GM12875 (cell line): Measurements from ENCODE around the gene CATSPER4.
A peak's percentile ranks its signal among the peaks of the same experiment; 100 is the strongest.

ENCODE experiments used
- H3K4me3 ChIP-seq: one replicate; pipeline ENCODE4 v1.5.1; 2011; ENCODE audit warnings: low read depth, low read length, control low read depth
- CTCF ChIP-seq: IDR thresholded peaks from 2 replicates; pipeline ENCODE4 v1.5.1; 2011; ENCODE audit warnings: low read depth, mild to moderate bottlenecking, control low read depth, inconsistent platforms, low read length, moderate library complexity, borderline replicate concordance; ENCODE audit not compliant: insufficient read depth

The CATSPER4 gene

GRCh38 chr1:26190373-26190987 lies at the start of gene CATSPER4:
Gene CATSPER4, plus strand, starts transcription at chr1:26190602. Its CDS starts 26 bp downstream, at chr1:26190628.
- no peak within 1 kb of the TSS for H3K4me3 ChIP-seq
- TF ChIP-seq CTCF = peak; percentile 19; the same call in 1 of the 2 replicates

GRCh38 chr1:26142159-26142558 lies 48.2 kb upstream of the CATSPER4 start:
- no peak overlapping the region for H3K4me3 ChIP-seq
- TF ChIP-seq CTCF = no peak

- peak; percentile 54; the same call in 1 of the 2 replicates for TF ChIP-seq CTCF
Measured at GRCh38 chr1:26145041-26145959, 45.1 kb upstream of the CATSPER4 start.

GRCh38 chr1:26145960-26146294 lies 44.5 kb upstream of the CATSPER4 start:
- no peak for TF ChIP-seq CTCF
- no peak overlapping the region for H3K4me3 ChIP-seq

More at GRCh38 chr1:26145041-26145959, 45.1 kb upstream of the CATSPER4 start:
- H3K4me3 ChIP-seq = no peak overlapping the region

- TF ChIP-seq CTCF = no peak
- no peak overlapping the region for H3K4me3 ChIP-seq
Measured at GRCh38 chr1:26148887-26149286, 41.5 kb upstream of the CATSPER4 start.

GRCh38 chr1:26153966-26154532 lies 36.4 kb upstream of the CATSPER4 start:
- TF ChIP-seq CTCF = no peak

More at GRCh38 chr1:26153966-26154532, 36.4 kb upstream of the CATSPER4 start:
- no peak overlapping the region for H3K4me3 ChIP-seq
